Kidney glomerular epithelial cell (primary cell): ENCODE data around the gene TRIO.

ENCODE experiments used
- DNase-seq: peaks from one replicate; lab custom pipeline; 2025; lab: John Stamatoyannopoulos, UW

TRIO gene

DNA sequence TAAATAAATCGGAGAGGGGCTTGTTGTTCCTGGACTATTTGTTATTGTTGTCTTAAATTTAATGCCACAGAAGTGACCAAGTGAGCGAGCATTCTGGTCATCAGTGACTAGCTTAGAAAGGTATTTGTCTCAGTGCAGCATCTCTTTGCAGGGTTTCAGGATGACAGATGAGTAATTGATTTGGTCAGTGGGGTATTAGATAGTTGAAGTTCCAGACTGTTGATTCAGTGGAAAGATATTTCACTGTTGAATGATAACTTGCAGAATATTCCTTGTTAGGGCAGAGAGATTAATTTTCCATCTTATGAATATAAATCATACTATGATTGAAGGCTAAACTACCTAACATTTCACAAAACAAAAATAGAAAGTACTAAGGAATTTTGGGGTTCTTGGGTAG is 122.4 kb downstream of the TRIO start:
- peak; percentile 99 for DNase-seq

DNA sequence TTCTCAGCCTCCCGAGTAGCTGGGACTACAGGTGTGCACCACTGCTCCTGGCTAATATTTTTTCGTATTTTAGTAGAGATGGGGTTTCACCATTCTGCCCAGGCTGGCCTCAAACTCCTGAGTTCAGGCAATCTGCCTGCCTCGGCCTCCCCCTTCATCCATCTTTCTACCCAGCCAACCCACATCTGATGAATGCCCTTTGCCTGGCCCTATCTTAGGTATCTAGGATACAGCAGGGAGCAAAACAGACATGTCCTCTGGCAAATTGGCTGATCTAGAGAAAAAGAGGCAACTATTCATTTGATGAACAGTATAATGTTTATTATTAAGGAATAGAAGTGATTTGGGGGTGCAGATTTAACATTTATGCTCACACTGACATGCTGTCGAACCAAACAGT is 123.0 kb downstream of the TRIO start:
- DNase-seq: no peak

DNA sequence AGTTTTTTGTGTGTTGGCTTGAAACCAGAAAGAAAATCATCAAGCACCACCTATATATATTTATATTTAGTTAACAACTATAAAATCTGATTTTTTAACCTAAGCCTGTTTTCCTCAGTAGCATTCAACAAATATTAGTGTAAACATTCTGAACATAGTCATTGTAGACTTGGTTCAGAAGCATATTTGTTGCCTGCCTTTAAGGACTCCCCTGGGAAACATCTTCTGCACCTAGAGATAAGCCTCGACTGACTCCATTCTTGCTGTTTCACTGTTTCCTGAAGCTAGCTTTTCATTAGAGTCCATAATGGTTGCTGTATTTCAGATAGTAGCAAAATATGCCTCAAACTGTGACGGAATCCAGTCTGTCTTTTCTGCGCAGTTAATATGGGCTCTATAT is 123.5 kb downstream of the TRIO start:
- DNase-seq: no peak

DNA sequence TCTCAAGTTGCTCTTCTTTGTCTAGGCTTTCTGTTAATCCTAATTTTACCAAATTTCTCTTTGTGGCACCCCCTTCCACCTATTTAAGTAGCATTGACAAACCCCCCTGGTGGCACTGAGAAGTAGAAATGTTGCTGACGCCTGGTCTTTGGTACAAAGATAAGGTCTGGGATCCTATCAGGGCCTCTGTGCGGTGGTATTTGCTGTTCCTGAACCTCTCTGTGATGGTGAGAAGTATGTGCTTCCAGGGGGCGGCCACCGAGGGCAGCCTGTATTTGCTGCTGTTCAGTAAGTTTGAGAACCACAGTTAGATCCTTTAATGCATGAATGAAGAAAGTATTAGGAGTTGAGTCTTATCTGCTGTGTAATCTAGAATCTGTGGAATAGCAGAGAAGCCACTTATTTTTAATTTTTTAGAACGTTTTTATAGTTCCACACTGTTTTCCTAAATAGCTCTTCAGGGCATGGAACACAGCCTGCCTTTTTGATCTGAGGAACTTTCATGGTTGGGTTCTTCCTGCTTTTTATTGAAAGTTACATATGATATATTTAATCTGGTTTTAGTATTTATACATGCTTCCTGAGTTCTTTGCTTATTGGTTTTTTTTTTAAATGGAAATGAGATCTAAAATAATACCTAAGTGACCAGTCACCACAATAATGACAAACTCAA is 124.2 kb downstream of the TRIO start:
- DNase-seq: peak; percentile 57

DNA sequence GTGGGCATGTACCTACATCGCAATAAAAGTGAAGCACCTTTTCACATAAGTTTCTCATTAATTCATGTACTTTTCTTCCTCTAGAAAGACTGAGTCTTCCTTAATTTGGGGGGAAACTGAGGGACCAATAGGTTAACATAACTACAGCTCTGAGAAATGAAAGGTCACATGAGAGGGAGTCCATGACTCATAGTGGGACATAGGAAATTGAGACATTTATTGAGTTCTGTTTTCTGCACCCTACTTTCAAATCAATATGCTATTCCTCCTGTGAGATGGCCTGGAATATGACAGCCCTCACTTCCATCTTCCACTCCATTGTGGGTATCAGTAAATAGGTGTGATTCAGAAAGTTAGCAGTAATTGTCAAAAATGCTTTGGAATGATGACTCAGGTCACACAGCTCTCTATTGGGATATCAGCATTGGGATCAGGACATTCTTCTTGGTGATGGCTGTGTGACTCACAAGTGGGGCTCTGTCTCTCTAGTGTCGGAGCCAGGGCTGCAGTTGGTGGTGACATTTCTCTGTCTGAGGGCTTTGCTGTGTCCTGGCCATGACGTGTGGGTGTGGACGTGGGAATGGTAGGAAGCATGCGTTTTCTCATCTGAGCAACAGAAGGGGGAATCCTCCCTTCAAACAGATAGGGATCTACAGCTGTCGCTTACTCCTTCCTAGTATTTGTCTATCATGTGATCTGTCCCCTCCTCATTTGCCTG is 125.0 kb downstream of the TRIO start:
- DNase-seq: peak; percentile 46

DNA sequence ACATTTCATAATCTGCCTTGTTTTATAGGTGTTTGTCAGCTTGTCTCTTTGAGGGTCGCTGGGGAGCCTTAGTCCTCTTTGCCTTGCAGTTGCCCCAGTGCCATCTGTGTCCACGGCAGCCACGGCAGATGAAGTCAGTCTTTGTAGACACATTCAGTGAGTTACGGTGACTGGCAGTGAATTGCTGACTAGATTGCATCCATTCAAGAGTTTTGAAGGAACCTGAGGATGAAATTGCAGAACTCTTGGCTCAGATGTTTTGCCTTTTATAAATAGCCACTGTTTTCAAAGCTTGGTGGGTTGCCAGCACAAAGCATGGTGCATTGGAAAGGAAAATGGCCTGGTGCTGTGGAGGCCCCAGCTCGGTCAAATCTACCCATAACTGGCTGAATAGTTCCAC is 125.6 kb downstream of the TRIO start:
- no peak for DNase-seq

DNA sequence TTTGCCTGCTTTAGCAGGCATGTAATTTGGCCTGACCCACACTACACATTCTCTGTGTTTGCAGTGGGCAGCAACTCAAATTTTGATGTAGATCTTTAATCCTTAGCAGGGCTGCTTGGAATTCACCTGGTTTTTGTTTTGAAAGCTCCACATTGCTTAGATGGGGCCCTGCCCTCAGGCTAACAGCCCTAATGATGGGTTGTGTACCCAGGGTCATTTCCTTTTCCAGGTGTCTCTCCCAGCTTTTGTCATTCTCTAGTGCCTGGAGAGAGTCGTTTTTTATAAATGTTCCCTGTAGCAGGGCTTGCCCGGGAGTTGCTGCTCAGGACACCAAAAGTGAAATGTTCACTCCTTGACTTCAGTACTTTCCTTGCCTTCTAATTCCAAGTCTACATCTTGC is 126.3 kb downstream of the TRIO start:
- no peak for DNase-seq

DNA sequence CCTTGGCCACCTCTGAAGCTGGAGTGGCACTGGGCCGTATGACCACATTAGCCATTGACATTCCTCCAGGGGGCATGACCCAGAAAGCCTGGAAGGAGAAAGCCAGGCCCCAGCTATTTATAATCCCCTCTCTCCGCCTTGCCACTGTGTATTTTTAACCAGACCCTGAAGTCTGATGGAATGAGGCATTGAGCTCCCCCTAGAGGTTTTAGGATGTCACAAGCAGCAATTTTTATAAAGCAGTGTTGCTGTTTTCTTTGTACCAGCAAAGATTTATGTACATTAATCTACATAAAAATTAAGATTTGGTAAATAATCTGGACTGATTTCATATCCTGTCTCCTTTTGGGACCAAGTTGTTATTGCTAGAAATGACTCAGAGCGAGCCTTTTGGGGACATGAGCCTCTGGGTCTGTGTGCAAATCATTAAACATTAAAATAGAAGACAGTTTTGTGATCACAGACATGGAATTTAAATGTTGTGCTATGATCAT is 127.1 kb downstream of the TRIO start:
- peak; percentile 62 for DNase-seq

DNA sequence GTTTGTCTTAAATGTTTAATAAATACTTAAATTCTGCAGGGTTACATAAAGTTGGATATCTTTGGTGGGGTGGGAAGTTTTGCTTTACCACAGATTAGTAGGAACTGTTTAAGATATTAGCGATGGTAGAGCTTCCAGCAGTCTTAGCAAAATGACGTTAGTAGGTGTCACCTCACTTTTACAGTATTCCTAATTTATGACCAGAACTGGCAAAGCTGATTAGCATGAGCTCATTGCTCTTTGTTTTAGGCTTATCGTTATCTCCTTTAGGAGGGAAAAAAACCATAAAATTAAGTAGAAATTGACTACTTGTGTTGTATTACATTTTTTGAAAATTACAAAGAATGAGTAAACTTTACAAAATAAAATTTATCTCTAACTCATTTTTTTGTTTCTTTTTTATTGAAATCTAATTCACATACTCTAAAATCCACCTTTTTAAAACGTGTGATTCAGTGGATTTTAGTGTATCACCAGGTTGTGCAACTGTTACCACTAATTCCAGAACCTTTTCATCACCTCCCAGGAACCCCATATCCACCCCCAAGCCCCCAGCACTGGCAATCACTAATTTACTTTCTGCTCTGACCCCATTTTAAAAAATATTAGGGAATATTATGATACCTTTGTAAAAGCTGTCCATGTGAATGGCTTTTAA is 129.5 kb downstream of the TRIO start:
- DNase-seq: no peak

DNA sequence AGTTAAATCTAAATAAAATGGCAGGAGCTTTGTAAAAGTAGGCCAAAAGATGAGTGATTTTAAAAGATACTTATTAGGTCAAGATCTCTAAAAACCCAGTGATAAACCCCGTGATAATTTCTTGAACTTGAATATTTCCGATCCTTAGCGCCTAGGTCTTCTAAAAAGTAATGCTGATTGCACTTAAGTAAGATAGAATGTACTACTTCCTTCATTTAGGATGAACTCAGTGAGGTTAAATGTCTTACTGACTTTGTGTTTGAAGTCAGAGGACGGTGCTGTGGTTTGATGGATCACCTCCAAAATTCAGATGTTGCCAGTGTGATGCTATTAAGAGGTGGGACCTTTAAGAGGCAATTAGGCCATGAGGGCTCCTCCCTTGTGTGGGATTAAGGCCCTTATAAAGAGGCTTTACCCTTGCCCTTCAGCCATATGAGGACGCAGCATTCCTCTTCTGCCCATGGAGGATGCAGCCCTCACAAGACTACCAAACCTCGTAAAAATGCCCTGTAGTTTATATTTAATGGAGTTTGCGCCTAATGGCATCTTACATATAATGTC is 130.1 kb downstream of the TRIO start:
- DNase-seq: no peak

DNA sequence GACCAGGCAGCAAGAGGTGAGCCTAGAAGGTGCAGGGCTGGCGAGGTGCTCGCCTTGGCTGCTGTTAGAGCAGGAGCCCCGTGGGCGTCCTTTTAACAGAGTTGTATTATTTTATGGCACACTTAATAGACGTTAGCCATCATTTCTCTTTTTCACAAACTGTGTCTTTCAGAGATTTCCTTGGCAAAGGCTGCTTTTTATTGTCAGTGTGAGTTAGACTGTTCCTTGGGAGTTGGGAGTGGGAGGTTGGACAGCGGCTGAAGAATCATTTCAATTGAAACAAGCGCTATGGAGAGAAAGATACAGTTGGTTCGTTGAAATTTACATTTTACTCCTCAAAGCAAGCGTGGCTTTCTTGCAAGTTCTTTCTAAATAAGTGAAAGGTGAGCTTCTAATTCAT is 133.2 kb downstream of the TRIO start:
- no peak for DNase-seq

DNA sequence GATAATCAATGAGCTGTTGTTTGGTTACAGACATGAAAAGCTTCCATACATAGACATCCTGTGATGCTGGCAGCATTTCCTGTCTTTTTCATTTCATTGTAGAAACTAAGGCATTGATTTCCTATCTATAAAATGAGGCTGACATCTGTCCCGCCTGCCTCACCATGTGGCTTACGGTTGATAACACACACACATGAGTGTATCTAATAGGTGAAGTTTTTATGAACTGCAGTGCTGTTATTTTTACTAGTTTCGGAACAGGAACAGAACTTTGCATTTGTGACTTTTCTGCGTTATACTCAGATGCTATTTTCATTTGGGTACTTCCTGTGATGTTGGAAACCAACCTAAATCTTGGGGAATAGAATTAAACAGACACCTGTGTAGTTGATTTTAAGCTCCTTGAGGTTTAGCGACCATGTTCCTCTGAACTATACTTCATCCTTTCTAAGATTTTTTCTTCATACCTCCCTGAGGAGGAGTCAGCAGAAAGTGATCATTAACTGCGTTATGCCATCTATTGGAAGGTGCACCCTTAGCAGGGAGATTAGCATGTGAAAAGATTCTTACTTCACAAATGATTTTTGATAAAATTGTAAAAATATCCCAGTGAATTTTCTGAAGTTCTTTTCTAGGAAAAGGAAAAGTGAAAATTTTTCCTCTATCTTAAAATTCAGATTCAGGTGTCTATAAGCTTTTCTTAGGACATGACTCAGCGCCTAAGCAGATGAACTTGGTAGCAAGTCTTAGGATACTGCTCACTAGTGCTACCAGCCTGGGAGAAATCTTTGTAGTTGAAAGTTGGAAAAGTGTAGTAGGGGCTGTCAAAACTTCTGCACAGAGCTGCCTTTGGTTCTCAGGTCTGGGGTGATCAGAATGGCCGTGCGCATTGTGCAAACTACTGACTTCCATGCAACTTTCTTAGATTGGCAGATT is 134.5 kb downstream of the TRIO start:
- no peak for DNase-seq

DNA sequence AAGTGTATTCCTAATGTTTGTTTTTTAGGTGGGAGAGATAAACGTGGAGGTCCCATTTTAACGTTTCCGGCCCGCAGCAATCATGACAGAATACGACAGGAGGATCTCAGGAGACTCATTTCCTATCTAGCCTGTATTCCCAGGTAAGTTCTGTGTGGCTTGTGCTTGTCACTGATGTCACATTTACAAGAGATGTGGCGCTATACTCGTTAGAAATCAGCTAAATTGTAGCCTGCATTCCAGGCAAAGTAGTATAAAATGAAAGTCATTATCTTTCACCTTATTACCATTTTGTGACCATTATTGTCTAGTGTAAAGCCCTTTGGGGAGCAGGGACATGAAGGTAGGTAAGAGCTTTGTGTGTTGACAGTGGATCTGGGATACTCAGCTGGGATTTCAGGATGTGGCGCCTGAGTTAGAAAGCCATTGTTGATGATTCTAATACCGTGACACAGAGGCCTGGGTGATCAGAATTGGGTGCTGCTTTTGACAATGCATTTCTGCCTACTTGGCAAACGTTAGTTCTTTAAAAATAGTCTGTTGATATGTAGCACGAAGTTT is 137.2 kb downstream of the TRIO start:
- DNase-seq: no peak

DNA sequence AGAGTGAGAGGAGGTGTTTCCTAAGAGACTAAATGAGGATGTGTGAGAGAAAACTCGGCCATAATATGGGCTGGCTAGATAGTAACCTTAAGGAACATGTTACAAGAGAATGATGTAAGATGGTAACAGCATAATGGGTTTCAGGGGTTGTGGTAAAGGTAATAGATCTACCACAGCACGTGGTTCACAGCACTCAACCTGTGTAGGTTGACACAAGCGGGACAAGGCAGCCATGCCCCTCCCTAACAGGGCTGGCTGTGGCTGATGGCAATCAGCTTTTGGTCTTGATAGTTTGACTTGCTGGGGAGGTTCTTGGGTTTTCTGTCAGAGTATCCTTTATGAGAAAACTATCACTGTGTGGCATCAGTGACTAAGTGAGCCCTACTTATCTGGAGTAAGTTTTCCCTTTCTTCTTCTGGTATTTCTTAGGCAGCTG is 138.6 kb downstream of the TRIO start:
- DNase-seq: no peak

DNA sequence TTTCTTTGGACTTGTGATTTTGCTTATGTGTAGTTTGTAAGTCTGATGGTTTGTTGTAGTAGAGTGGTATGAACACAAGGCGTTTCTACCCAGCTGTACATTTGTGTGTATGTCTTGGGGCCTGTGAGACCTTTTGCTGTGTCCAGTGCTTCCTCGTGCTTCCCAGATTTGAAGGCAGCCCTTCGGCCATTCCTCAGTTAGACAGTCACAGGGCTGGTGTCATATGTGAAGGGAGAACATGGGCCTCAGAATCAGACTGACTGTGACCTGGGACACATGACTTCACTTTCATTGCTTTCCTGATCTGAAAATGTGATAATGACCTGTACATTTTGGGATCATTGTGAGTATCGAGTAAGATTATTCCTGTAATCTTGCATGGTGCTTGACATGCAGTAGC is 140.0 kb downstream of the TRIO start:
- DNase-seq: no peak

DNA sequence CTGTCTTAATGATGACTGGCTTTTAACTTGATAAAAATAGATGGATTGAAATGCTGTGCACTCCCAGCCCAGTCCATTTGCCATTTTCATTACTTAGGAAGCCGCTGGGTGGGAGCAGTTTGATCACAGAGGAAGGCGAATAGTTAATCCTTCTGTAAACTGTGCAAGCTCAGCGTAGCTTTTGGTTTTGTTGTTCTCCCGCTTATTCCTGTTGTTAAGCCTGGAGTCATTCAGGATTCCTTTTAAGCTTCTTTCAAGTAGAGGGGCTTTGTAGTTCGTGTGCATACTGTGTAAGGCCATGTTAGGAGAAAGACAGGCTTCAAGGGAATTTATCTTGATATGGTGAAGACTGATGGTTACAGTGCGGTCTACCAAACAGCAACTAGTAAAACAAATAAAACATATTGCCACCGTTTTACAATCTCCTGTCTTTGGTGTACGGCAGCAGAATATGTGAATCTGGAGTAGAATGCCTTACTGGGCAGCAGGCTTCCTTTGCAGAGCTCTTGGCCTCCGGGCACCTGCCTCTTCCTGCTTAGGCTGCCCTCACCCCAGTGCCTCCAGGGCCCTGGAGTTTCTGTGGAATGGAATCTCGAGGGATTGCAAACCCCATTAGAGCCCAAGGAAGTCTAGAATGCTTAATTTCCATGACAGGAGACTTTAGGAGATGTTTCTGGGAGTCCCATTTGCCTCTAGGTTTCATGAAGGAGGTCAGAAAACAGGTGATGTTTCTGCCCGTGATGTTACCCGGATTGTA is 141.4 kb downstream of the TRIO start:
- DNase-seq: no peak

DNA sequence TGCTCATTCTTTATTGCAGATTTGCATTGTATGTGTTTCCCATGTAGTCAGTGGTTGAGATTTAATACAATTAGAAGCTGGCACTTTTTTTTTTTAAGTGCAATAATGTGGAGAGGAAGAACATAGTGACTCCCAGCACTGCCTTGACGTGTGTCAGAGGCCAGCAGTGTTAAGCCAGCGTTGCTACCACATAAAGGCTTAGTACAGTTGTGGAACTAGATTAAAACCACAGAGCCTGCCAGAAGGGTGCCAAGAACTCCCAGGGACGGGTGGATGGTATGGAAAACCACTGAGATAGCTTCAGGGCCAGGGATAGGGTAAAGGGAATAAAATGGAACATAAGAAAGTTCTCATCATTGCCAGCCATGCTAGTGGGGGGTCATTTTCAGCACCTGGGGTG is 142.9 kb downstream of the TRIO start:
- DNase-seq: no peak

DNA sequence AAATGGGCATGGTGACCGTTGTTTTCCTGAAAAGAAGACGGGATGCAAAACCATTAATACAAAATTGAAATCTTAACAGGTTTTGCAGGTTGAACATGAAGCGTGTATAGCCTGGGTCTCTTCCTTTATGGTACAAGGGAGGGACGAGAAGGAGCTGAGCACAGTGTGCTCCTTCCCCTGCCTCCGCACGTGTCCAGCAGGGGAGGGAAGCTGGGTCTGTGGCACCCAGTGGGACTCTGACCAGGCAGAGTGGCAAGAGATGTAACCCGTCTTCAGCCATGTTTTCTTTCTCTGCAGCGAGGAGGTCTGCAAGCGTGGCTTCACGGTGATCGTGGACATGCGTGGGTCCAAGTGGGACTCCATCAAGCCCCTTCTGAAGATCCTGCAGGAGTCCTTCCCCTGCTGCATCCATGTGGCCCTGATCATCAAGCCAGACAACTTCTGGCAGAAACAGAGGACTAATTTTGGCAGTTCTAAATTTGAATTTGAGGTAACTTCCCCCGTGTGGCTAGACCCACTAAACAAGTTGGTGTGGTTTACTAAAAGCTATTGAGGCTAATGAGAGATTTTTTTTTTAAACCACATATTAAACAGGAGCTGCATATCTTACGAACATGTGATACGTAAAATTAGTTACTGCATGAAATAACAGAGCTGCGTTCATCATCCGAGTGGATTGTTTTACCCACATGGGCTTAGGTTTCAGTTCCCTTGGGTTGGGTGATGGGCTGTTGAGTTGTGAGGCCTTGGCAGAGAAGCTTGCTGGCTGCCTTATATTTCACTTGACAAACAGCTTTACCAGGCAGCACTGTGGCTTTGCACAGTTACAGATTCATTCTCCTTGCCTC is 143.7 kb downstream of the TRIO start:
- DNase-seq: no peak

DNA sequence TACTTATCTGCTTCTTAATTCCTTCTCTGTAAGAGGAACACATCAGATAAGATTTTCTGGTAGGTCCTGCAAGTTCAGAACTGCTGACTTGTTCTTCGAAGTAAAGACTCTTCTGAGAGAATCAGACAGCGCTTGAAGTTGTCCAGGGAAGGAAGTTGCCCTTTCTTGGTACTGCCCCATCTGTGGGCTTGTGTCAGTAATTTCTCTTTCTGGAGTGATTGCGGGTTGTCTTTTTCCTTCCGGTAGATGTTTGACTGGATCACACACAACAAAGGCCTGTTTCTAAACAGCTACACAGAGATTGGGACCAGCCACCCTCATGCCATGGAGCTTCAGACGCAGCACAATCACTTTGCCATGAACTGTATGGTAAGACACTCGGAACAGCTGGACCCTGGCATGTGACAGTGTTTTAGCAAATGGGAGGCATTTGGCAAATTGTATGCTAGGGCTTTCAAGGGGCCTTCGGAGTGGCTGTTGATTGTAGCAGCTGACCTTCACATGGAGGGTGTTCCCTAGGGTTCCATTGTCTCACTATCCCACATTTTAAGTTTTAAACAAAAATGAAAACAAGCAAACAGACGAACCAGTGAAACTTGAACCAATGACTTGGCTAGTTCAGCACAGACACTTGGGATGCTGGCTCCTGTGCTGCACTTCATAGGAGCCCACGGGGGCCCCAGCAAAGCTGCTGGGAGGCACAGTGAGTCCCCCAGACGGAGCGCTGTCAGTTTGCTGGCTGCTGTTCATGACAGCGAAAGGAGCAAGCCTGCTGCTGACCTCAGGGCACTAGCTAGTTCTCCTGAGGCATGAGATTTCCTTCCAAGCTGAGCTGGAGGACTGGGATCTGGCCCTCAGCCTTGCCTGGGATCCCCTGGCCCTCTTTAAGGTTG is 149.9 kb downstream of the TRIO start:
- no peak for DNase-seq
